Esophagus squamous epithelium (tissue), 4 donors: ENCODE measurements around the gene UBE2U.

ENCODE experiments used
- POLR2A ChIP-seq, 4 donors: fragments of 450-650 bp; IDR thresholded peaks; one replicate each; pipeline ENCODE4 v1.6.1; 2017; ENCODE audit warnings: antibody characterized with exemption in 4 of 4, mild to moderate bottlenecking in 4 of 4, moderate library complexity in 3 of 4
- TF ChIP-seq, protein P1 (sequence below), 6 experiments: fragments of 450-650 bp in 4 of 6; fragments of 200-600 bp in 2 of 6; sonication (generic) in 2 of 6; IDR thresholded peaks; one replicate each; pipeline ENCODE4 v1.5.1; 2016 to 2019; ENCODE audit warnings: antibody characterized with exemption in 6 of 6, mild to moderate bottlenecking in 4 of 6, moderate library complexity in 4 of 6

DNA sequence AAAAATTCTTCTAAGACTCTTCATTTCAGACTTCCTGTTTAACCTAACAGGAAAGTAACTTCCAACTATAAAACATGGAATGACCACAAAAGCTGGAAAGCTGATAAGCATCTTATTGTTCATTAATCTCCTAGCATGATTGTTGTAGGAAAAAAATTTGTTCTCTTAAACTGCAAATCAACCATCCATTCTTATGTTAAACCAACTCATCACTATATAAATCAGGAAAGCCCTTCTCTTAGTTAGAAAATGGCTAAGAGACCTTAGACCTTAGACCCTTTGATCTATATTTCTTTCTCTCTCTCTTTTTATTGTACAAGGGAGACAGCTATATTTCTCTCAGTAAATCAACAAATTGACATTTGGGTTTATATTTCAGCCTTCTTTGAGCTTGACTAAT lies 101.4 kb downstream of the UBE2U start:
- TF ChIP-seq, protein P1, sequence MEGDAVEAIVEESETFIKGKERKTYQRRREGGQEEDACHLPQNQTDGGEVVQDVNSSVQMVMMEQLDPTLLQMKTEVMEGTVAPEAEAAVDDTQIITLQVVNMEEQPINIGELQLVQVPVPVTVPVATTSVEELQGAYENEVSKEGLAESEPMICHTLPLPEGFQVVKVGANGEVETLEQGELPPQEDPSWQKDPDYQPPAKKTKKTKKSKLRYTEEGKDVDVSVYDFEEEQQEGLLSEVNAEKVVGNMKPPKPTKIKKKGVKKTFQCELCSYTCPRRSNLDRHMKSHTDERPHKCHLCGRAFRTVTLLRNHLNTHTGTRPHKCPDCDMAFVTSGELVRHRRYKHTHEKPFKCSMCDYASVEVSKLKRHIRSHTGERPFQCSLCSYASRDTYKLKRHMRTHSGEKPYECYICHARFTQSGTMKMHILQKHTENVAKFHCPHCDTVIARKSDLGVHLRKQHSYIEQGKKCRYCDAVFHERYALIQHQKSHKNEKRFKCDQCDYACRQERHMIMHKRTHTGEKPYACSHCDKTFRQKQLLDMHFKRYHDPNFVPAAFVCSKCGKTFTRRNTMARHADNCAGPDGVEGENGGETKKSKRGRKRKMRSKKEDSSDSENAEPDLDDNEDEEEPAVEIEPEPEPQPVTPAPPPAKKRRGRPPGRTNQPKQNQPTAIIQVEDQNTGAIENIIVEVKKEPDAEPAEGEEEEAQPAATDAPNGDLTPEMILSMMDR (IDR thresholded peaks at IDR 0.05) = no peak
- TF ChIP-seq POLR2A (IDR thresholded peaks at IDR 0.05) = no peak
